Measurements from ENCODE around the gene TM6SF1. TPM values are rescaled to one million over a fixed set of nuclear protein-coding genes. Genes with fewer than 3 reads are reported as not detected.
A peak's percentile ranks its signal among the peaks of the same experiment; 100 is the strongest.
"Not testable (repeated sequence)": the region's sequence is repeated elsewhere in the genome, so short reads cannot be mapped to it uniquely, and the experiment has no call there.

TM6SF1 gene
- total and polyA plus RNA-seq, 2 of the 8 experiments (the other 6 are each of a cell fraction or from before 2014, with no cell fraction given), result 0.74 to 1.0 TPM

DNA sequence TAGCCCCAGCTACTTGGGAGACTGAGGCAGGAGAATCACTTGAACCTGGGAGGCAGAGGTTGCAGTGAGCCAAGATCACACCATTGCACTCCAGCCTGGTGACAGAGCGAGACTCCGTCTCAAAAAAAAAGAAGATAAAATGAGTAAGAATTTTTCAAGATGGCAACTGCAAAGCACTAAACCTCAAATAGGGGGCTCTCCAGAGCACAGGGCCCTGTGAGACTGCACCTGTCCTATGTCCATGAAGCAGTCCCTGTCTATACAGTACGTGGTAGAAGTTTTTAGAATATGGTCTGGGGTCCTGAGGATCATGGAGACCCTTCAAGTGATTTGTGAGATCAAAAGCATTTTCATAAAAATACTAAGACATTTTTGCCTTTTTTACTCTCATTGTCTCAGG, 22.0 kb upstream of the TM6SF1 start:
- FAIRE-seq; H2BK120ac ChIP-seq (replicated peaks; ENCODE audit: low read depth, low read length); H3K9ac ChIP-seq (replicated peaks in 1 of 4; ENCODE audit: extremely low read depth in 1 of 4, low read depth in 3 of 4, low read length in 3 of 4); H2BK15ac ChIP-seq (ENCODE audit: low read length); H2BK12ac ChIP-seq (ENCODE audit: low read depth, low read length); H3K4me1 ChIP-seq (replicated peaks in 1 of 4; ENCODE audit: control insufficient read depth in 3 of 4, insufficient read depth in 4 of 4, low read length in 3 of 4); DNase-seq (ENCODE audit: low read depth in 1 of 2, low spot score in 2 of 2); H3K4ac ChIP-seq (replicated peaks; ENCODE audit: insufficient read length, low read depth, low read length); H3K23ac ChIP-seq (ENCODE audit: insufficient read length); H3K23me2 ChIP-seq (ENCODE audit: low read depth, low read length); H3K27me3 ChIP-seq (replicated peaks in 1 of 4; ENCODE audit: control insufficient read depth in 3 of 4, extremely low read depth in 1 of 4, insufficient read depth in 3 of 4, low read length in 3 of 4); POLR2A ChIA-PET (ENCODE audit: partially characterized antibody); H2BK20ac ChIP-seq (ENCODE audit: low read length); H2BK5ac ChIP-seq (ENCODE audit: low read depth, low read length); H3K79me1 ChIP-seq (ENCODE audit: low read depth, low read length); H3K56ac ChIP-seq (replicated peaks; ENCODE audit: insufficient read length, low read depth, low read length); H3K9me3 ChIP-seq (ENCODE audit: insufficient read depth in 2 of 2, low read depth in 1 of 2, low read length in 1 of 2); H3K14ac ChIP-seq (ENCODE audit: insufficient read length); H3K4me2 ChIP-seq (ENCODE audit: insufficient read depth in 1 of 2, low read depth in 2 of 2, low read length in 2 of 2); H3K36me3 ChIP-seq (ENCODE audit: control insufficient read depth in 2 of 4, insufficient read depth in 4 of 4, low read length in 3 of 4); H2AFZ ChIP-seq (ENCODE audit: low read length); H3K18ac ChIP-seq (ENCODE audit: extremely low read depth, low read length); H3K4me3 ChIP-seq (ENCODE audit: extremely low read depth in 1 of 4, insufficient read depth in 2 of 4, low read depth in 3 of 4, low read length in 4 of 4); H2AK5ac ChIP-seq (ENCODE audit: low read depth, low read length); H4K5ac ChIP-seq (ENCODE audit: insufficient read length, low read depth, low read length); H3K27ac ChIP-seq (ENCODE audit: low read depth, low read length); H4K8ac ChIP-seq (ENCODE audit: extremely low read depth, insufficient read depth, low read length); H4K20me1 ChIP-seq (replicated peaks in 1 of 2; ENCODE audit: control insufficient read depth in 1 of 2, insufficient read depth in 2 of 2, low read length in 2 of 2); H3K79me2 ChIP-seq (ENCODE audit: control insufficient read depth in 1 of 2, insufficient read depth in 2 of 2, low read length in 2 of 2); H4K91ac ChIP-seq (replicated peaks; ENCODE audit: insufficient read length, low read length): not testable (repeated sequence)
- TF ChIP-seq, protein P1, sequence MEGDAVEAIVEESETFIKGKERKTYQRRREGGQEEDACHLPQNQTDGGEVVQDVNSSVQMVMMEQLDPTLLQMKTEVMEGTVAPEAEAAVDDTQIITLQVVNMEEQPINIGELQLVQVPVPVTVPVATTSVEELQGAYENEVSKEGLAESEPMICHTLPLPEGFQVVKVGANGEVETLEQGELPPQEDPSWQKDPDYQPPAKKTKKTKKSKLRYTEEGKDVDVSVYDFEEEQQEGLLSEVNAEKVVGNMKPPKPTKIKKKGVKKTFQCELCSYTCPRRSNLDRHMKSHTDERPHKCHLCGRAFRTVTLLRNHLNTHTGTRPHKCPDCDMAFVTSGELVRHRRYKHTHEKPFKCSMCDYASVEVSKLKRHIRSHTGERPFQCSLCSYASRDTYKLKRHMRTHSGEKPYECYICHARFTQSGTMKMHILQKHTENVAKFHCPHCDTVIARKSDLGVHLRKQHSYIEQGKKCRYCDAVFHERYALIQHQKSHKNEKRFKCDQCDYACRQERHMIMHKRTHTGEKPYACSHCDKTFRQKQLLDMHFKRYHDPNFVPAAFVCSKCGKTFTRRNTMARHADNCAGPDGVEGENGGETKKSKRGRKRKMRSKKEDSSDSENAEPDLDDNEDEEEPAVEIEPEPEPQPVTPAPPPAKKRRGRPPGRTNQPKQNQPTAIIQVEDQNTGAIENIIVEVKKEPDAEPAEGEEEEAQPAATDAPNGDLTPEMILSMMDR (IDR thresholded peaks at IDR 0.05; ENCODE audit: control extremely low read depth in 1 of 3, insufficient read depth in 1 of 3, low read depth in 1 of 3, low read length in 3 of 3), result peak; percentile 14 to 32 (median 15); a peak in 2 of 4 replicates
- TF ChIP-seq RAD21 (IDR thresholded peaks at IDR 0.05 in 1 of 2, conservative IDR thresholded peaks at IDR 0.05 in 1 of 2; ENCODE audit: low read depth in 2 of 2, low read length in 2 of 2) (peak; percentile 9 to 31; a peak in 2 of 4 replicates), YY1 (IDR thresholded peaks at IDR 0.05; ENCODE audit: low read depth, low read length) (0 out of 2 replicates have a peak, but pooled peaks have one; percentile 18)
- 78% methylated on average over 3 of the region's 3 CpGs; no CpG with 5 or more reads in 1 of the 2 experiments for WGBS, 2 experiments (ENCODE audit: extremely low coverage in 1 of 2, insufficient coverage in 1 of 2, insufficient read length in 1 of 2, insufficient replicate concordance in 2 of 2, low coverage in 1 of 2, low lambda C conversion rate in 2 of 2, missing lambda C conversion rate in 1 of 2)
- CTCF ChIA-PET (ENCODE audit: partially characterized antibody), result interaction anchor here (1.5 to 1.8 kb wide), 2 partner anchors 9 to 17 kb away, joined by 3 to 4 read pairs; no protein-coding TSS in a partner anchor

Measured in H1 (cell line).